Heart left ventricle (tissue), 16 donors: ENCODE data around the gene AFAP1L2. TPM values are rescaled to one million over a fixed set of nuclear protein-coding genes. Genes with fewer than 3 reads are reported as not detected.

Experiments used
- ATAC-seq, 4 donors: fragments of 200-7000 bp; cut with Tn5 transposase; one replicate each; pipeline ENCODE4 v1.9.1; 2020 to 2022; ENCODE audit warnings: moderate library complexity in 4 of 4, mild to moderate bottlenecking in 3 of 4, moderate number of reproducible peaks in 1 of 4
- DNase-seq, 5 donors: peaks; one replicate each; pipeline ENCODE4 v3.0.0-alpha.2; 2020
- H3K27ac ChIP-seq, 12 donors: fragments of 200-600 bp; sonication (generic) in 4 of 12; one replicate each; pipeline versions ENCODE4 v1.5.0 to v1.8.0; 2016 to 2022; ENCODE audit warnings: mild to moderate bottlenecking in 2 of 12
- H3K27me3 ChIP-seq, 9 donors: fragments of 200-600 bp; sonication (generic) in 2 of 9; one replicate each; pipeline versions ENCODE4 v1.5.1 to v1.8.0; 2016 to 2022; ENCODE audit warnings: mild to moderate bottlenecking in 3 of 9
- H3K36me3 ChIP-seq, 9 donors: fragments of 200-600 bp; sonication (generic) in 2 of 9; one replicate each; pipeline versions ENCODE4 v1.5.0 to v1.8.0; 2018 to 2022; ENCODE audit warnings: mild to moderate bottlenecking in 2 of 9
- H3K4me1 ChIP-seq, 12 donors: fragments of 200-600 bp; sonication (generic) in 4 of 12; one replicate each; pipeline versions ENCODE4 v1.5.0 to v1.8.0; 2016 to 2022; ENCODE audit warnings: mild to moderate bottlenecking in 3 of 12
- H3K4me3 ChIP-seq, 12 donors: fragments of 200-600 bp; sonication (generic) in 4 of 12; one replicate each; pipeline versions ENCODE4 v1.5.0 to v1.8.0; 2017 to 2022; ENCODE audit warnings: mild to moderate bottlenecking in 9 of 12, moderate library complexity in 4 of 12
- H3K9me3 ChIP-seq, 12 donors: fragments of 200-600 bp; sonication (generic) in 4 of 12; one replicate each; pipeline versions ENCODE4 v1.5.0 to v1.8.0; 2016 to 2022; ENCODE audit warnings: mild to moderate bottlenecking in 1 of 12
- CTCF ChIP-seq, 12 donors: fragments of 200-600 bp; sonication (generic) in 4 of 12; IDR thresholded peaks; one replicate each; pipeline versions ENCODE4 v1.5.0 to v1.8.0; 2018 to 2022; ENCODE audit warnings: antibody characterized with exemption in 12 of 12, mild to moderate bottlenecking in 5 of 12
- POLR2A ChIP-seq, 2 donors: fragments of 450-650 bp; IDR thresholded peaks; one replicate each; pipeline ENCODE4 v1.6.1; 2017; ENCODE audit warnings: antibody characterized with exemption in 2 of 2, mild to moderate bottlenecking in 2 of 2, moderate library complexity in 2 of 2
- WGBS, 4 donors: extraction: QIAGEN DNeasy Blood & Tissue Kit in 2 of 4; methylation state at CpG; one replicate each; pipeline versions ENCODE4 v1.1.5 to v1.1.7; 2013 to 2018; 5-methylcytosine and 5-hydroxymethylcytosine counted together
- intact Hi-C, 10 donors: fragments of 100-400 bp; cut with DNase I; formaldehyde crosslinking; loops; one replicate each; pipeline versions ENCODE4 v1.11.1 to v1.14.2; 2022
- polyA plus RNA-seq, 2 donors: library from polyadenylated mRNA; stranded (reverse); fragments of 200-250 nt; gene quantifications; one replicate each; pipeline ENCODE4 v1.2.3, GENCODE V29; 2013
- total RNA-seq, 9 donors: library from RNA; depleted of rRNA in 2 of 9; stranded (reverse); fragments of >200 nt in 2 of 9; fragmentation: NEBNext Ultra II Directional in 3 of 9; extraction: Animal tissue kit (Norgen Biotek cat#: 25700) in 3 of 9; gene quantifications; one replicate each; pipeline versions ENCODE4 v1.1.0 to v1.2.4, GENCODE V29; 2016 to 2023
- donor health status: ischemic (EF 13 %, LVEDD 7.1; RV severe dilation, severe dysfunction).
- donor health status: healthy with polysubstance abuse.
- donor health status: DM: no; HTN: yes; CAD: no.
- donor health status: DM: no; HTN: no; CAD: no.
- donor health status: ischemic (EF 25% LVEDD 6.9; RV normal size, moderate dysfunction).
- donor health status: ischemic (EF 25% LVEDD 5.7; RV mildly dilated, moderate dysfunction).
- donor health status: healthy.
- donor health status: DM: yes; HTN: yes; CAD: no.
- donor health status: ischemic (EF 35%, LVEDD 5.7; RV mildly dilated, moderate dysfunction).
- donor health status: nonischemic (EF 11% LVEDD 7.7; RV severe dilation, severe dysfunction).
- donor health status: DM: yes; HTN: yes; CAD: no.
- donor health status: PGD.
- donor health status: ischemic (EF 29% LVEDD 5.4; RV normal size, mild dysfunction).
- donor health status: nonischemic (EF 23%, LVEDD 6.1; RV moderate dilation, normal function).

AFAP1L2 gene
- total and polyA plus RNA-seq, 11 donors: 2.8 to 8.2 (median 4.3) TPM

GRCh38 chr10:114256822-114257221, 147.5 kb downstream of the AFAP1L2 start:
- H3K27me3 ChIP-seq: no peaks in the 10 kb centered on the region
- no peak for TF ChIP-seq POLR2A (IDR thresholded peaks at IDR 0.05)
- TF ChIP-seq CTCF (IDR thresholded peaks at IDR 0.05): no peak
- no peak overlapping the region for H3K4me3 ChIP-seq
- 62 to 88% (median 71%) methylated on average over 3 of the region's 3 CpGs for WGBS, 4 donors
- H3K27ac ChIP-seq: no peak overlapping the region
- ATAC-seq: no peak
- DNase-seq: no peak
- H3K4me1 ChIP-seq: peaks cover 0 to 29% (median 0%) of the 10 kb centered on the region in 12 donors
- intact Hi-C loops: no loop called here
- H3K9me3 ChIP-seq: no peaks in the 10 kb centered on the region
- no peaks in the 10 kb centered on the region for H3K36me3 ChIP-seq

GRCh38 chr10:114256008-114256765, 148.1 kb downstream of the AFAP1L2 start:
- H3K4me3 ChIP-seq: no peak overlapping the region
- H3K27ac ChIP-seq: no peak overlapping the region
- TF ChIP-seq POLR2A (IDR thresholded peaks at IDR 0.05) (no peak), CTCF (IDR thresholded peaks at IDR 0.05) (no peak)
- no peaks in the 10 kb centered on the region for H3K27me3 ChIP-seq
- no peaks in the 10 kb centered on the region for H3K9me3 ChIP-seq
- intact Hi-C loops: no loop called here
- peaks cover 0 to 25% (median 0%) of the 10 kb centered on the region in 12 donors for H3K4me1 ChIP-seq
- ATAC-seq (no peak), DNase-seq (no peak)
- WGBS, 4 donors: 88 to 92% (median 90%) methylated on average over 12 of the region's 12 CpGs
- H3K36me3 ChIP-seq: no peaks in the 10 kb centered on the region

GRCh38 chr10:114255227-114255626, 149.1 kb downstream of the AFAP1L2 start:
- Histone ChIP-seq H3K4me1 (peaks cover 0 to 22% (median 0%) of the 10 kb centered on the region in 12 donors), H3K36me3 (no peaks in the 10 kb centered on the region), H3K27me3 (no peaks in the 10 kb centered on the region), H3K27ac (no peak overlapping the region), H3K9me3 (no peaks in the 10 kb centered on the region), H3K4me3 (no peak overlapping the region)
- intact Hi-C loops: no loop called here
- no peak for TF ChIP-seq POLR2A (IDR thresholded peaks at IDR 0.05)
- no peak for TF ChIP-seq CTCF (IDR thresholded peaks at IDR 0.05)
- DNase-seq (no peak), ATAC-seq (no peak)
- WGBS, 4 donors: 82 to 100% (median 86%) methylated on average over 1 of the region's 1 CpG

- Histone ChIP-seq H3K9me3 (no peaks in the 10 kb centered on the region), H3K27ac (no peak overlapping the region), H3K27me3 (no peaks in the 10 kb centered on the region), H3K36me3 (no peaks in the 10 kb centered on the region), H3K4me3 (no peak overlapping the region), H3K4me1 (peaks cover 0 to 10% (median 0%) of the 10 kb centered on the region in 12 donors)
- WGBS, 4 donors: 69 to 94% (median 70%) methylated on average over 3 to 4 of the region's 7 CpGs
- DNase-seq (no peak), ATAC-seq (no peak)
- intact Hi-C loops: no loop called here
- TF ChIP-seq CTCF (IDR thresholded peaks at IDR 0.05) (no peak), POLR2A (IDR thresholded peaks at IDR 0.05) (no peak)
Observed at GRCh38 chr10:114252883-114253282, 151.4 kb downstream of the AFAP1L2 start.
